GM23338 (cell line): Measurements from ENCODE around the gene NFX1. TPM values are rescaled to one million over a fixed set of nuclear protein-coding genes. Genes with fewer than 3 reads are reported as not detected.

ENCODE experiments used
- CTCF ChIP-seq, 2 experiments: fragments of 200-600 bp in 1 of 2; sonication (generic) in 1 of 2; conservative IDR thresholded peaks; 2 replicates each; pipeline versions ENCODE4 v1.5.1 to v1.6.1; 2016 to 2017; ENCODE audit warnings: antibody characterized with exemption in 2 of 2, low read depth in 2 of 2, mild to moderate bottlenecking in 2 of 2, moderate library complexity in 1 of 2
- ETS1 ChIP-seq: IDR thresholded peaks from 2 replicates; pipeline ENCODE4 v1.6.1; 2016; ENCODE audit warnings: antibody characterized with exemption
- EZH2phosphoT487 ChIP-seq: fragments of 200-600 bp; sonication (generic); IDR thresholded peaks from one replicate; pipeline ENCODE4 v1.8.1; 2018; ENCODE audit warnings: antibody characterized with exemption; ENCODE audit not compliant: unreplicated experiment
- NANOG ChIP-seq: IDR thresholded peaks from 2 replicates; pipeline ENCODE4 v1.6.1; 2016; ENCODE audit warnings: antibody characterized with exemption, borderline replicate concordance
- POLR2AphosphoS5 ChIP-seq: IDR thresholded peaks from 2 replicates; pipeline ENCODE4 v1.6.1; 2016; ENCODE audit warnings: antibody characterized with exemption, low read depth
- REST ChIP-seq: IDR thresholded peaks from one replicate; pipeline ENCODE4 v1.6.1; 2018; ENCODE audit warnings: antibody characterized with exemption; ENCODE audit not compliant: unreplicated experiment
- ZNF114 ChIP-seq: fragments of 250-450 bp; sonication (Bioruptor Pico); IDR thresholded peaks from 2 replicates; pipeline ENCODE4 v1.5.0; 2020; ENCODE audit warnings: mild to moderate bottlenecking, moderate library complexity
- ZNF462 ChIP-seq: fragments of 250-450 bp; sonication (Bioruptor Pico); IDR thresholded peaks from 2 replicates; pipeline ENCODE4 v1.5.0; 2020; ENCODE audit warnings: mild to moderate bottlenecking, moderate library complexity
- polyA plus RNA-seq: library from polyadenylated mRNA; unstranded; fragments of >200 nt; fragmentation: Nextera tagmentation; extraction: Ambion mirVana; gene quantifications from 2 replicates; pipeline ENCODE4 v1.2.1, GENCODE V29; 2016
- small RNA-seq: library from RNA; depleted of rRNA; stranded (forward); fragments of <200 nt; gene quantifications from one replicate; pipeline ENCODE3, GENCODE V24; 2014; ENCODE audit warnings: low replicate concordance
- total RNA-seq: library from RNA; depleted of rRNA; stranded (reverse); fragments of >200 nt; shearing (Covaris generic); gene quantifications from 2 replicates; pipeline ENCODE4 v1.2.3, GENCODE V29; 2014; rRNA removed

NFX1 gene
- total and polyA plus RNA-seq, 2 experiments from 2014 or later: 13.9 to 26.1 TPM

GRCh38 chr9:33419708-33420303, 129.5 kb downstream of the NFX1 start (continued):
- TF ChIP-seq ZNF462: no peak
- TF ChIP-seq EZH2phosphoT487: no peak
- no peak for TF ChIP-seq NANOG
- TF ChIP-seq CTCF (conservative IDR thresholded peaks at IDR 0.05; ENCODE audit: low read depth in 2 of 2): no peak
- TF ChIP-seq POLR2AphosphoS5: no peak
- no peak for TF ChIP-seq REST
- TF ChIP-seq ZNF114 (CRISPR knock-in tag): no peak
- no peak for TF ChIP-seq ETS1

Small RNA genes lying within 50 kb of the gene (small RNA-seq; reads per million reads assigned to genes)
- gene RF00019: not detected

Other genes with a start within 250 kb of the NFX1 start
- gene SMU1, start 213.8 kb upstream of the NFX1 start, total RNA-seq: 23.3 and 23.8 TPM in 2 replicates
- 12.8 and 14.3 TPM in 2 replicates for gene SMU1, start 213.8 kb upstream of the NFX1 start, polyA plus RNA-seq
- gene B4GALT1, start 123.2 kb upstream of the NFX1 start, total RNA-seq: 14.7 and 15.8 TPM in 2 replicates
- gene B4GALT1, start 123.2 kb upstream of the NFX1 start, polyA plus RNA-seq: 6.3 and 7.0 TPM in 2 replicates
- gene SPINK4, start 50.3 kb upstream of the NFX1 start, total RNA-seq: not detected in 2 replicates
- gene SPINK4, start 50.3 kb upstream of the NFX1 start, polyA plus RNA-seq: not detected in 2 replicates
- 44.0 and 55.4 TPM in 2 replicates for gene BAG1, start 25.8 kb upstream of the NFX1 start, total RNA-seq
- gene BAG1, start 25.8 kb upstream of the NFX1 start, polyA plus RNA-seq: 39.2 and 44.7 TPM in 2 replicates
- 30.9 and 33.4 TPM in 2 replicates for gene CHMP5, start 25.5 kb upstream of the NFX1 start, total RNA-seq
- 68.5 and 77.8 TPM in 2 replicates for gene CHMP5, start 25.5 kb upstream of the NFX1 start, polyA plus RNA-seq
- not detected in 2 replicates for gene AQP7, start 112.1 kb downstream of the NFX1 start, total RNA-seq
- not detected in 2 replicates for gene AQP7, start 112.1 kb downstream of the NFX1 start, polyA plus RNA-seq
- 3.5 and 3.8 TPM in 2 replicates for gene AQP3, start 157.1 kb downstream of the NFX1 start, total RNA-seq
- 1.4 and 1.6 TPM in 2 replicates for gene AQP3, start 157.1 kb downstream of the NFX1 start, polyA plus RNA-seq
- gene NOL6, start 183.4 kb downstream of the NFX1 start, total RNA-seq: 54.1 and 58.4 TPM in 2 replicates
- gene NOL6, start 183.4 kb downstream of the NFX1 start, polyA plus RNA-seq: 25.0 and 28.7 TPM in 2 replicates
- gene ANKRD18B, start 233.7 kb downstream of the NFX1 start, total RNA-seq: 4.1 and 6.4 TPM in 2 replicates
- 9.2 and 12.4 TPM in 2 replicates for gene ANKRD18B, start 233.7 kb downstream of the NFX1 start, polyA plus RNA-seq